ENCODE measurements around the gene ATXN1.
"Not testable (repeated sequence)": the region's sequence is repeated elsewhere in the genome, so short reads cannot be mapped to it uniquely, and the experiment has no call there.

- not testable (repeated sequence) for TF ChIP-seq CTCF (IDR thresholded peaks at IDR 0.05; ENCODE audit: low read depth, low read length); EZH2phosphoT487 (IDR thresholded peaks at IDR 0.05; ENCODE audit: low read depth)
These were observed 382.9 kb downstream of the ATXN1 start for GRCh38 chr6:16378360-16378759.
